Measurements from ENCODE around the gene KNOP1. TPM values are rescaled to one million over a fixed set of nuclear protein-coding genes. Genes with fewer than 3 reads are reported as not detected.
A peak's percentile ranks its signal among the peaks of the same experiment; 100 is the strongest.

KNOP1 gene
- total RNA-seq, 1 donor from 2014 or later, result 16.5 TPM

- DNase-seq (ENCODE audit: low read depth), result no peak
- no peak overlapping the region for H3K4me3 ChIP-seq (ENCODE audit: low read depth, low read length)
- TF ChIP-seq, protein P1, sequence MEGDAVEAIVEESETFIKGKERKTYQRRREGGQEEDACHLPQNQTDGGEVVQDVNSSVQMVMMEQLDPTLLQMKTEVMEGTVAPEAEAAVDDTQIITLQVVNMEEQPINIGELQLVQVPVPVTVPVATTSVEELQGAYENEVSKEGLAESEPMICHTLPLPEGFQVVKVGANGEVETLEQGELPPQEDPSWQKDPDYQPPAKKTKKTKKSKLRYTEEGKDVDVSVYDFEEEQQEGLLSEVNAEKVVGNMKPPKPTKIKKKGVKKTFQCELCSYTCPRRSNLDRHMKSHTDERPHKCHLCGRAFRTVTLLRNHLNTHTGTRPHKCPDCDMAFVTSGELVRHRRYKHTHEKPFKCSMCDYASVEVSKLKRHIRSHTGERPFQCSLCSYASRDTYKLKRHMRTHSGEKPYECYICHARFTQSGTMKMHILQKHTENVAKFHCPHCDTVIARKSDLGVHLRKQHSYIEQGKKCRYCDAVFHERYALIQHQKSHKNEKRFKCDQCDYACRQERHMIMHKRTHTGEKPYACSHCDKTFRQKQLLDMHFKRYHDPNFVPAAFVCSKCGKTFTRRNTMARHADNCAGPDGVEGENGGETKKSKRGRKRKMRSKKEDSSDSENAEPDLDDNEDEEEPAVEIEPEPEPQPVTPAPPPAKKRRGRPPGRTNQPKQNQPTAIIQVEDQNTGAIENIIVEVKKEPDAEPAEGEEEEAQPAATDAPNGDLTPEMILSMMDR (conservative IDR thresholded peaks at IDR 0.05; ENCODE audit: low read depth, low read length), result no peak
Observed at GRCh38 chr16:19701091-19701490, 16.9 kb downstream of the KNOP1 start.

DNA sequence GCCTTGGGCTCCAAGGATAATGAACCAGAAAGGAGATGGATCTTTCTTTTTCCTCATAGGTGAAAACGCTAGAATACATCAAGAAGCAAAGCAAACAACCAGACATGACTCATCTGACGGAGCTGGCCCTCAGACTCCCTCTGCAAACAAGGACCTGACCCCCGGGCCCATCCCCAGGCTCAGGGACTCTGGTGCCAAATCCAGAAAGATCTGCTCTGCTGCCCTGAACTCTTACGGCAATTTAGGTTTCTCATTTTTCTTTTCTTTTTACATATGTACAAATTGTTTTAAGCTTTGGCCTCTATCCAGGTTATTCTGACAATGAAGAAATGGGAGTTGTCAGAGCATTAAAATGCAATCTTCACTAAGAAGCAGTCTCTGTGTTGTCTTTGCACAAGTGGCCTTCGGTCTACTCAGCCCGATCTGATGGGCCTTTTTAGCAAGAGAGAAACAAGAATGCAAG, 17.7 kb downstream of the KNOP1 start:
- TF ChIP-seq, protein P1 (conservative IDR thresholded peaks at IDR 0.05; ENCODE audit: low read depth, low read length), result no peak
- no peak overlapping the region for H3K4me3 ChIP-seq (ENCODE audit: low read depth, low read length)
- peak; percentile 58 for DNase-seq (ENCODE audit: low read depth)

DNA sequence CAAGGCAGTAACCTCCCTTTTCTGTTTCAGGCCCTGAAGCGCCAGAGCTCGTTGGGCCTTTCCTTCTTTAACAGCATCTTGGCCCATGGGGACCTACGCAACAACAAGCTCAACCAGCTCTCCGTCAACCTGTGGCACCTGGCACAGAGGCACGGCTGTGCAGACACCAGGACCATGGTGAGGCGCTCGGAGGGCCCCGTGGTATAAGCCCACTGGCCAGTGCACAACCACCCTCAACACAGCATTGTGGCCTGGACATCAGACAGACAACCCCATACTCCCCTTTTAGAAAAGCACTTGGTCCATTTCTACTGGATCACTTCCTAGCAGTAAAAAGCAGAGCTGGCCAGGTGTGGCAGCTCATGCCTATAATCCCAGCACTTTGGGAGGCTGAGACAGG, 18.6 kb downstream of the KNOP1 start:
- TF ChIP-seq, protein P1 (conservative IDR thresholded peaks at IDR 0.05; ENCODE audit: low read depth, low read length), result no peak
- DNase-seq (ENCODE audit: low read depth), result no peak
- H3K4me3 ChIP-seq (ENCODE audit: low read depth, low read length), result no peak overlapping the region

- H3K4me3 ChIP-seq (ENCODE audit: low read depth, low read length), result no peak overlapping the region
- no peak for DNase-seq (ENCODE audit: low read depth)
- TF ChIP-seq, protein P1 (conservative IDR thresholded peaks at IDR 0.05; ENCODE audit: low read depth, low read length), result no peak
Observed at GRCh38 chr16:19698480-19699465, 19.3 kb downstream of the KNOP1 start.

DNA sequence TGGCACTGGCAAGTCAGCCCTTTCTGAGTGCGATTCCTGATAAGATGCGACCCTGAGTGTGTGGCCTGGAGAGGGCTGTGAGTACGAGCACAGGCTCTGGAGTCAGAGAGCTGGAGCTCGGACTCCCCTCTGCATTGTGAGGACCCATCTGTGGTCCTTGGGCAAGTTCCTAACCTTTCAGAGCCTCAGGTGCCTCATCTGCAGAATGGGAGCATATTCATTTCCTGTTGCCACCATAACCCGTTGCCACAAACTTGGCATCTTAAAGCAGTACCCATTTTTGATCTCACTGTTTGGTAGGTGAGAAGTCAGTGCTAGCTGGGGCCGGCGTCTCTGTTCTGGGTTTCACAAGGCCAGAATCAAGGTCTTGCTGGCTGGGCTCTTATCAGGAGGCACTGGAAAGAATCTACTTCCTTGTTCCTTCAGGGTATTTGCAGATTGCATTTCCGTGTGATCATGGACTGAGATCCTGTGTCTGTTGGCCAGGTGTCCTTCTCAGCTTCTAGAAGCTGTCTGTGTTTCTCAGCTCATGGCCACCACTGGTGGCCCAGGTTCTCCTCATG, 20.2 kb downstream of the KNOP1 start:
- no peak for DNase-seq (ENCODE audit: low read depth)
- TF ChIP-seq, protein P1 (conservative IDR thresholded peaks at IDR 0.05; ENCODE audit: low read depth, low read length), result no peak
- H3K4me3 ChIP-seq (ENCODE audit: low read depth, low read length), result no peak overlapping the region

DNA sequence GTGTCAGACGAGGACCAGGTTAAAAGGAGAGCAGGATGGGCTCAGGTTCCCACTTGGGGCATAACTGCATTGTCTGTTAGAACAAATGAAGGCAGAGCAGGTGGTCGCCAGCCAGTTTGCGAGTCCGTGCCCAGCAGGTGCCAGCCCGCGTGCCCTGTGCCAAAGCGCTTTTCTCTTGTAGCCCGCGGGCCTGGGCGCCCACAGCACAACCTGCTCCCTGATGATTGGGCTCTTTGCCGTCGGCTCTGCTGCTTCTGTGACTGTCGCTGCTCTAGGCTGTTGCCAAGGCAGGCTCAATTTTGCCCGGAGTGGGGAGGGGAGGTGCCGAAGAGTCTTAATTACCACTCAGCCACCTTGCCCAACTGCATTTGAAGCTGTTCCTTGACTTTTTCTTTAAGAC, 21.1 kb downstream of the KNOP1 start:
- DNase-seq (ENCODE audit: low read depth), result no peak
- H3K4me3 ChIP-seq (ENCODE audit: low read depth, low read length), result no peak overlapping the region
- TF ChIP-seq, protein P1 (conservative IDR thresholded peaks at IDR 0.05; ENCODE audit: low read depth, low read length), result no peak
